ENCODE data around the gene PHLPP1.
"Not testable (repeated sequence)": the region's sequence is repeated elsewhere in the genome, so short reads cannot be mapped to it uniquely, and the experiment has no call there.

The PHLPP1 gene

GRCh38 chr18:62683935-62684334 lies 31.4 kb upstream of the PHLPP1 start:
- H3K4me3 ChIP-seq (ENCODE audit: low read depth, low read length): no peak overlapping the region
- TF ChIP-seq MYC (IDR thresholded peaks at IDR 0.05; ENCODE audit: low read depth, low read length) (no peak), POLR2A (IDR thresholded peaks at IDR 0.05; ENCODE audit: extremely low read depth, insufficient read length) (no peak), MAX (IDR thresholded peaks at IDR 0.05; ENCODE audit: low read depth, low read length) (no peak), CTCF (IDR thresholded peaks at IDR 0.05; ENCODE audit: low read depth, low read length) (no peak)
- no peak for DNase-seq (ENCODE audit: low read depth)

GRCh38 chr18:62688743-62689317 lies 26.5 kb upstream of the PHLPP1 start:
- no peak overlapping the region for H3K4me3 ChIP-seq (ENCODE audit: low read depth, low read length)
- DNase-seq (ENCODE audit: low read depth): no peak
- TF ChIP-seq POLR2A (IDR thresholded peaks at IDR 0.05; ENCODE audit: extremely low read depth, insufficient read length): no peak
- TF ChIP-seq CTCF (IDR thresholded peaks at IDR 0.05; ENCODE audit: low read depth, low read length): no peak
- TF ChIP-seq MAX (IDR thresholded peaks at IDR 0.05; ENCODE audit: low read depth, low read length): no peak

- H3K4me3 ChIP-seq (ENCODE audit: low read depth, low read length): no peak overlapping the region
- no peak for DNase-seq (ENCODE audit: low read depth)
These were observed 25.0 kb upstream of the PHLPP1 start for GRCh38 chr18:62690236-62690815.

GRCh38 chr18:62693659-62694058 lies 21.7 kb upstream of the PHLPP1 start:
- no peak overlapping the region for H3K4me3 ChIP-seq (ENCODE audit: low read depth, low read length)
- TF ChIP-seq POLR2A (IDR thresholded peaks at IDR 0.05; ENCODE audit: extremely low read depth, insufficient read length) (no peak), MYC (IDR thresholded peaks at IDR 0.05; ENCODE audit: low read depth, low read length) (no peak), CTCF (IDR thresholded peaks at IDR 0.05; ENCODE audit: low read depth, low read length) (no peak), MAX (IDR thresholded peaks at IDR 0.05; ENCODE audit: low read depth, low read length) (no peak)
- DNase-seq (ENCODE audit: low read depth): no peak

More at GRCh38 chr18:62690236-62690815, 25.0 kb upstream of the PHLPP1 start:
- no peak for TF ChIP-seq POLR2A (IDR thresholded peaks at IDR 0.05; ENCODE audit: extremely low read depth, insufficient read length)
- TF ChIP-seq MAX (IDR thresholded peaks at IDR 0.05; ENCODE audit: low read depth, low read length): no peak

GRCh38 chr18:62697636-62698035 lies 17.7 kb upstream of the PHLPP1 start:
- no peak overlapping the region for H3K4me3 ChIP-seq (ENCODE audit: low read depth, low read length)
- no peak for TF ChIP-seq POLR2A (IDR thresholded peaks at IDR 0.05; ENCODE audit: extremely low read depth, insufficient read length)
- TF ChIP-seq CTCF (IDR thresholded peaks at IDR 0.05; ENCODE audit: low read depth, low read length): no peak
- no peak for TF ChIP-seq MYC (IDR thresholded peaks at IDR 0.05; ENCODE audit: low read depth, low read length)
- TF ChIP-seq MAX (IDR thresholded peaks at IDR 0.05; ENCODE audit: low read depth, low read length): no peak
- no peak for DNase-seq (ENCODE audit: low read depth)

- H3K4me3 ChIP-seq (ENCODE audit: low read depth, low read length): no peak overlapping the region
- TF ChIP-seq MYC (IDR thresholded peaks at IDR 0.05; ENCODE audit: low read depth, low read length): no peak
- no peak for TF ChIP-seq CTCF (IDR thresholded peaks at IDR 0.05; ENCODE audit: low read depth, low read length)
- TF ChIP-seq MAX (IDR thresholded peaks at IDR 0.05; ENCODE audit: low read depth, low read length): no peak
- no peak for TF ChIP-seq POLR2A (IDR thresholded peaks at IDR 0.05; ENCODE audit: extremely low read depth, insufficient read length)
- DNase-seq (ENCODE audit: low read depth): peak; percentile 48
These were observed 13.1 kb upstream of the PHLPP1 start for GRCh38 chr18:62702259-62702658.

GRCh38 chr18:62706879-62707278 lies 8.5 kb upstream of the PHLPP1 start:
- DNase-seq (ENCODE audit: low read depth); H3K4me3 ChIP-seq (ENCODE audit: low read depth, low read length): not testable (repeated sequence)

- not testable (repeated sequence) for DNase-seq (ENCODE audit: low read depth); H3K4me3 ChIP-seq (ENCODE audit: low read depth, low read length)
These were observed 5.4 kb upstream of the PHLPP1 start for GRCh38 chr18:62709908-62710307.

Data from NB4 (cell line).